IPS-NIHi11 (cell line): ENCODE data around the gene BSDC1.
"Not testable (repeated sequence)": the region's sequence is repeated elsewhere in the genome, so short reads cannot be mapped to it uniquely, and the experiment has no call there.

ENCODE experiments used
- DNase-seq: peaks from one replicate; pipeline ENCODE4 v3.0.0; 2012; ENCODE audit warnings: mixed read lengths, low spot score

Gene BSDC1

DNA sequence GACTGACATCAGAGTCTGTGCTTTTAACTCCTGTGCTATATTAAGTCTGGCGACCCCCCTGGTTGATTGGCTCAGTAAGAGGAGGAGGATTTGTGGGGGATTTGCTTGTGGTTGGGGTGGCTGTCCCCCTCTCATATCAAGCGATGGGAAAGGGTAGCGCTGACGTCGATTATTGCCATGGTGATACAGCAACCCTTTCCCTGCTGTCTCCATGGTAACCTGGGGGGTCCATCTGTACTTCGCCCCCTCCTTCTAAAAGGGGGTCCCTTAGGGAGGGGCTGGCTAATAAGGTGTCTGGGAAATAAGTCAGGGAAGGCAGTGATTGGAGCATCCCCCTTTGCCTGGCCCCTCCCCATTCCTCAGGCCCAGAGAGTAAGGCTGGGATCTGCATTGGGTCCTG lies 36.6 kb downstream of the BSDC1 start:
- DNase-seq: no peak

DNA sequence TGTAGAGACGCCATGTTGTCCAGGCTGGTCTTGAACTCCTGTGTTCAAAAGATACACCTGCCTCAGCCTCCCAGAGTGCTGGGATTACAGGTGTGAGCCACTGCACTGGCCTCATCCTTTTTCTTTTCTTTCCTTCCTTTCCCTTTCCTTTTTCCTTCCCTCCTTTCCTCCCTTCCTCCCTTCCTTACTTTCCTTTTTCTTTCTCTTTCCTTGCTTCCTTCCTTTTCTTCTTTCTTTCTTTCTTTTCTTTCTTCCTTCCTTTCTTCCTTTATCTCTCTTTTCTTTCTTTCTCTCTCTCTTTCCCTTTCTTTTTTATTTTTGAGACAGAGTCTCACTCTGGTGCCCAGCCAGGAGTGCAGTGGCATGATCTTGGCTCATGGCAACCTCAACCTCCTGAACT lies 37.8 kb downstream of the BSDC1 start:
- DNase-seq: no peak

DNA sequence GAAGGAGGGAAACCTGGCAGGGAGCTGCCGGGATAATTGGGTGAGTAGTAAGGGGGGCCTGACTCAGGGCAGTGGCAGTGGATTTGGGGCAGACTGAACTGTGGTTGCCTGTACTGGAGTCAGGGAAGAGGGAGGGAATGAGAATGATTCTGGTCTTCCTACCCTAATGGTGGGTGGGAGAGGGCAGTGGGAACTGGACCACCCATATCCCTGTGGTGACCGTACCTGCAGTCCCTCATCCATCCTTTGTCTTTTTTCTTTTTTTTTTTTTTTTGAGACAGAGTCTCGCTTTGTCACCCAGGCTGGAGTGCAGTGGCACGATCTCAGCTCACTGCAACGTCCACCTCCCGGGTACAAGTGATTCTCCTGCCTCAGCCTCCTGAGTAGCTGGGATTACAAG lies 38.5 kb downstream of the BSDC1 start:
- not testable (repeated sequence) for DNase-seq

DNA sequence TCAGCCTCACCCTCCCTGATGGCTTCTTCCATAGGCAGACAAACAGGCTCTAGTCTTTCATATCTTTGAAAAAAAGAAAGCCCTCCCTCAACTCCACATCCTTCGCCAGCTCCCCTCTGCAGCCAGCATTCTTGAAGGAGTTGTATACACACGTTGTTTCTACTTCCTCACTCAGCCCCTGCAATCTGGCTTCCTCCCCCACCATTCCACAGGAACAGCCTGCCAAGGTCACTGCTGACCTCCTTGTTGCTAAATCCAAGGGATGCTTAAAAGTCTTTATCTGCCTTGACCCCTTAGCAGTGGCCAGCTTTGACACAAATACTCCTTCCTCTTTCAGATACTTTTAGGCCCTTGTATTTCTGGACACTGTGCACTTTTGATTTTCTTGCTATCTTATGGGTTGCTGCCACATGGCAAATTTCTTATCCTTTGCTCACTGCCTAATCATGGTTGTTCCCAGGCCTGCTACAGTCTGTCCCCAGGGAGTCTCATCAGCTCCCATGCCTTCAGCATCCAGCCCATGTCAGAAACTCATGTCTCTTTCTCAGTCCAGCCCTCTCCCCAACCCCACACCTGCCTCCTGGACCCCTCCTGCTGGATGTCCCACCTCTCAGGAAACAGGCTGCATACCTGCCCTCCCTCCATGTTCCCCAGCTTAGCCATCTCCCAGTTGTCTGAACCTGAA lies 40.2 kb downstream of the BSDC1 start:
- DNase-seq: no peak

DNA sequence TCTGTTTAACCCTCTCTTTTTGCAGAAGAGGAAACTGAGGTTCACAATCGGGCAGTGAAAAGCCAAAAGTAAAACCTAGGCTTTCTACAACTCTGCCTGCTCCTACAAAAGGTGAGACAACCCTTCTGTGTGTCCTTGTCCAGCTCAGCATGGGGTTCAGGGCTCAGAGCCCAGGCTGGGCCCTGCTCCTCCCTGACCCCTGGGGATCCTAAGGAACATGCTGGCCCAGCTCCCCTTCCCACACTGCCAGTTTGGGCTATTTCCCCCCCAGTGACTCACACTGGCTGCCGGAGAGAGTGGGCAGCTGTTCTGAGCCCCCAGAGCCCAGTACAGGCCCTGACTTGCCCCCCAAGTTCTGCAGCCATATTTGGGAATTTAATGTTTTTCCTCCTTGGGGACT lies 40.8 kb downstream of the BSDC1 start:
- DNase-seq: no peak

DNA sequence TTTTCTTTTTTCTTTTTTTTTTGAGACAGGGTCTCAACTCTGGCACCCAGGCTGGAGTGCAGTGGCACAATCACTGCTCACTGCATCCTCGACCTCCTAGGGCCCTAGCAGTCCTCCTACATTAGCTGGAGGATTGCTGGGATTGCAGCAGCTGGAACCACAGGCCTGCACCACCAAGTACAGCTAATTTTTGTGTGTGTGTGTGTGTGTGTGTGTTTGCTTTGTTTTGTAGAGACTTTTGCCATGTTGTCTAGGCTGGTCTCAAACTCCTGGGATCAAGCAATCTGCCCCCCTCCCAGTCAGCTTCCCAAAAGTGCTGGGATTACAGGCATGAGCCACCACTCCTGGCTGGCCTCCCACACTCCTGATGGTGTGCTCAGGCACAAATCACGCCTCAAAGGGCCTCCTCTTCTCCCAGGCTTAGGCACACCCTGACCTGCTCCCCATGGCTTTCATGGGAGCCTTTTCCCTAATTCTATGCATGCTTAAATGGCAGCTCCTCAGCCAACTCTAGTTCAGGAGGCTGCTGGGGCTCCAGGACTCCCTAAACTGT lies 41.3 kb downstream of the BSDC1 start:
- no peak for DNase-seq

DNA sequence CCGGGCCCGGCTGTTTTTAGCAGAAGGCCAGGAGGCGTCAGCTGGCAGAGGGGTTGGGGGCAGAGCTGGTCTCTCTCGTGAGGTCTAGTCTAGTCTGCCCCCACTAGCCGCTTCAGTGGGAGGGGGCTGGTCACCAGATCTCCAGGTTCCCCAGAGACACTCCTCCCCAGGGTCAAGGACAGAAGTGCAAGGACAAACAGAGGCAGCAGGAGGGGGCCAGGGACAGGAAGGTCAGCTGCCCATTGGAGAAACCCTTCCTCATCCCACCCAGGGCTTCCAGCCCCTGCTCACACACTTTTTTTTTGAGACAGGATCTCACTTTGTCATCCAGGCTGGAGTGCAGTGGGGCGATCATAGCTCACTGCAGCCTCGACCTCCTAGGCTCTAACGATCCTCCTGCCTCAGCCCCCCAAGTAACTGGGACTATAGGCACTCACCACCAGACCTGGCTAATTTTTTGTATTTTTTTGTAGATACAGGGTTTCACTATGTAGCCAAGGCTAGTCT lies 41.9 kb downstream of the BSDC1 start:
- no peak for DNase-seq

DNA sequence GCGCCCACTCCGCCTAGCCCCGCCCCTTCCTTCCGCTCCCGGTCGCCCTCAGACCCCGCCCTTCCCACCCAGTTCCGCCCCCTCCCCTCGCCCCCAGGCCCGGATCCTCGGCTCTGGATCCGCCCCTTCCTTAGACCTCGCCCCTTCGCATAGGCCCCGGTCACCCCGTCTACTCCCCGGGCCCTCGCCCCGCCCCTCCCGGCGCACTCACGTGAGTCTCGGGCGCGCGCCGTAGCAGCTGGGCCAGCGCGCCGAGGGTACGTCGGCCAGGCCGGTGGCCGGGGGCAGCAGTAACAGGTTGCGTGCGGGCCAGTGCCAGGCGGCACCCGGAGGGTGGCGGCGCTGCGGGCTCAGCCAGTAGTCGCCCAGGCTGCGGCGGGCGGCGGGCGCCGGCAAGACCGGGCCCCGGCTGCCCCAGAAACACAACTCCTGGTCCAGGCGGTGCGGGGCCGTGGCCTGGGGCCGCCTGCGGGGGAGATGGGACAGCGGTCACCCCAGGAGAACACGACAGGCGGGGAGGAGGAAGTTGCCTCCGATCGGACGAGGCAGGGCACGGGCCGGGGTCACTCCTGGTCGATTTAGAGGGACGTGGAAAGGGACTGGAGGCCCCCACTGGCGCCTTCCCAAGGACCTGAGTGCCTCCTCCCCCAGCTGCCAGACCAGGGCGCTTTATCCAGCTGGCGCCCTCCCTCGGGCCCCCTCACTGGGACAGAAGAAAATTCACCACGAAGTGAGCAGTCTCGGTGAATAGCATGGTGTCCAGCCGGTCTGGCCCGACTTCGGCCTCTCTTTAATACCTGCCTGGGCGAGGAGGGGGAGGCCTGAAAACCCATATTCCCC lies 42.6 kb downstream of the BSDC1 start:
- peak; percentile 98 for DNase-seq

DNA sequence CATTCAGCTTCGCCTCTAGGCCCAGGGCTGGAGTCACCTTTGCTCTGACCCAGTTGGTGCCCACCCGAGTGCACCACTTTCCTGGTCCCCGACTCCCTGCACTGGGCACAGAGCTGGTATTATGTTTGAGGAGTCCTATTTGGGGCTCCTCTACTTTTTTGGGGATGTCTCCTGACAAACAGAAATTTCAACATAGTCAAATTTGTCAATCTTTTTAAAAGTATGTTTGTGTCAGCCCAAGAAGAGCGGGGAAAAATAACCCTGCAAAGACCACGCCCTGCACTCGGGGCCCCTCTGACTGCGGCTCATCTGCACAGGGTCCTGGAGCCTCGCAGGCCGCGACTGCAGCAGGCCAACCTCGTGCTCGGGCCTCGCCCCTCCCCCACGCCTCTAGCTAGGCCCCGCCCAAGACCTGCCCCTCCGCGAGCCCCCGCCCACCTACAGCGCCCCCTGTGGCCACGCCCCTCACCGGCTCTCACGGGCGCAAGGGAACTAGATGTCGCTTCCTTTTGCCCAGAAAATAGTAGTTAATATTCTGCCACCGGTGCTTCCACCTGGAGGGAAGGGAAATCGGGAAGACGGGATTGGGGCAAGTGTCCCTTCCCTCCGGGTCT lies 43.3 kb downstream of the BSDC1 start:
- DNase-seq: peak; percentile 93

DNA sequence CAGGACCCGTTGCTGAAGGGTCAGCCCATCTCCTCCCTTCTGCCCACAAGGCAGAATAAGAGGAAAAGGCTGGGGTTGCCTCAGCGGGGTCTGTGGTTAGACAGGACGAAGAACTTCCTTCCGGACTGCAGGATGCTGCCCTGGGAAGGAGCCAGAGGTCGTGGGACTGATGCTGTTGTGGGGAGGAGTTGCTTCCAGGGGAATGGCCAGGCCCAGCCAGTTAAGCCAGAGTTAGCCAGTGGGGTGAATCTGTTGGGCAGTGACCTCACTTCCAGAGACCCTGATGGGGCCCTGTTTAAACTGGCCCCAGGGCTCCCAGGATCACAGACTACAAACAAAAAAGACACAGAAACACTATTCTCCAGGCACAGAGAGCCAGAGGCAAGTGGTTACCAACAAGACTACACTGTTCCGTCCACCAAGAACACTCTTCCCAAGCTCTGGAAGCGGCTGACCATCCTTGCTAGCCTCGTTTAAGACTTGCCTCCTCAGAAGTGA lies 45.0 kb downstream of the BSDC1 start:
- DNase-seq: no peak

DNA sequence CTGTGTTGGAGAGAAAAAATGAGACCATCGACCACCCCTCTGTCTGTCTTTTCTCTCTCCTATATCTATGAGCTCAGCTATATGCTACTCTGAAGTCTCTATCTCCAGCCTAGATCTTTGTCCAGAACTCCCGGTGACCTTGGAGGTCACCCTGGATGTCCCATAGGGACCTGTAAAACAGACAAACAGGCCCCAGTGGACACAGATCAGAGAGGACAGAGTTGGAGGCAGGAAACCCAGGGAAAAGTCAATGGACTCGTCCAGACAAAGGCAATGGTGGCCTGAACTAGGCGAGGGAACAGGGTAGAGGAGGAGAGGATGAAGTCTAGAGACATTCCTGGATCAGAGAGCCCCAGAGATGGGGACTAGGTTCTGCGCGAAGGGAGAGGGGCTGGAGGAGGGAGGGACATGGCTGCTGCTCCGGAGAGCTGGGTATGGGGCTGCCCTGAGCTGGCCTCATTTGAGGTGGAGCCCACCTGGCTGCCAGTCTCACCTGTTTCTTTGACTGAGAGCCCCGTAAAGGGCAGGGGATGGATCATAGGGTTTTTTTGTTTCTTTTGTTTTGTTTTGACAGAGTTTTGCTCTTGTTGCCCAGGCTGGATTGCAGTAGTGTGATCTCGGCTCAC lies 47.6 kb downstream of the BSDC1 start:
- DNase-seq: no peak

DNA sequence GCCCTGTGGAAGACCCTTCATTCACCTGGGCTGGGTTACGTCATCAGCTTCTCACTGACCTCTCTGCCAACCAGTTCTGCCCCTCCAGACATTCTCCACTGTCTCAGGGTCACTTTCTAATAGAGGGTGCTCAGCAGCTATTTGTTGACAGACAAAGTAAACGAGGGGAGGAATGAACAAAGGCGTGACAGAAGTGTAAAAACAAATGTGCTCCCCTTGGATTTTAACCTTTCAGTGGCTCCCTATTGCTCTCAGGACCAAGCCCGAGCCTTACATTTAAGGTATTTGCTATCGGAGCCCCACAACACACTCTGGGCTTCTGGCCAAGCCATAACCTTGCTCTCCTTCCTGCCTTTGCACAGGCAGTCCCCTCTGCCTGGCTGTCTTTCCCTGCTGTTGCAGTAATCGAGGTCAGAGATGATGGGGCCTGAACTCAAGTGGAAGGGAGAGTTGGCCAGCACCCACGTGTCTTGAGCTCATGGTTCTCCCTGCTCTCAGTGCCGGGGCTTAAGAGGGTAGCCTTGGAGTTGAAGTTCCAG lies 48.9 kb downstream of the BSDC1 start:
- DNase-seq: no peak

DNA sequence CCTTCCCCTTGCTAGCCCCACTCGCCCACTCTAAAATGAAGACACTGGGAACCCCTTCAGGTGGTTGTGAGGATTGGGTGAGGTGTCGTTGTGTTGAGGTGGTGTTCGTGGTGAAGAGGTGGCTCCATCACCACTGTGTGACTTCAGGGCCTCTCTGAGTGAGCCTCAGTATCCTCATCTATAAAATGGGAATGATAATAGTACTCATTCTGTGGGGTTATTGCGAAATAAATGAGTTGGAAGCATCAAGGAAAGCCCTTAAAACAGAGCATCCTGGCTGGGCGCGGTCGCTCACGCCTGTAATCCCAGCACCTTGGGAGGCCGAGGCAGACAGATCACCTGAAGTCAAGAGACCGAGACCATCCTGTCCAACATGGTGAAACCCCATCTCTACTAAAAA lies 51.5 kb downstream of the BSDC1 start:
- DNase-seq: no peak

DNA sequence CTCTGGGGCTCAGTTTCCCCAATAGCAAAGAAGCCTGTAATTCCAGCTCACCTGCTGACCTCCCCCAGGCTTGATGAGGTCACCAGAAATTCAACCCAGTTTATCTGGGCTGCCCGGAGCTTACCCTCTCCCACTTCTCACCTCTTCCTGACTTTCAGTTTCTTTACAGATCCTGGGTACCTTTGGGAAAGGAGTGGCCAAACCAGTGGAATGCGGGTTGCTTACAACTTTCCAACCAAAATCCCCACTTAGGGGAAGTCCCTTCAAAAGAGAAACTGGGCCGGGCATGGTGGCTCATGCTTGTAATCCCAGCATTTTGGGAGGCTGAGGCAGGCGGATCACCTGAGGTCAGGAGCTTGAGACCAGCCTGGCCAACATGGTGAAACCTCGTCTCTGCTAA lies 52.3 kb downstream of the BSDC1 start:
- DNase-seq: no peak

DNA sequence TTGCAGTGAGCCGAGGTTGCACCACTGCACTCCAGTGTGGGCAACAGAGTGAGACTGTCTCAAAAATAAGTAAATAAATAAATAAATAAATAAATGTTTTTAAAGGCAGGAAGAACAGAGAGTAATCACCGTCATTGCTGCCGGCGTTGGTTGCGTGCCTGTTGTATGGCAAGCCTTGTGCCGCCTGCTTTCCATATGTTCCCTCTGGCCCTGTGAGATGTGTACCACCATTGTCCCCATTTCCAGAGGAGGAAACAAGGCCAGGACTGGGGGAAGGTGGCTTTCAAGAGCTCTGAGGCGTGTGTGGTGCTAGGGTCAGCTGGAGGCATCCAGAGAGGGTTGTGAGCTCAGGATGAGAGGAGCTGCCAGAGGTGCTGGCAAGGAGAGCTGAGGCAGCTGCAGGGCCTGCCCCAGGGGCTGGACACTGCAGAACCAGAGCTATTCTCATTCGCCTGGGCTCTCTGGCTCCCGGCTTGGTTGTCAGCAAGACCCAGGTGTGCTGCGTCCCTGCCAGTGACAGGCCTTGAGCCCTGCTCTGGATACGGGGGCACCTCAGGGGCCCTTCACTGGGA lies 53.0 kb downstream of the BSDC1 start:
- no peak for DNase-seq

DNA sequence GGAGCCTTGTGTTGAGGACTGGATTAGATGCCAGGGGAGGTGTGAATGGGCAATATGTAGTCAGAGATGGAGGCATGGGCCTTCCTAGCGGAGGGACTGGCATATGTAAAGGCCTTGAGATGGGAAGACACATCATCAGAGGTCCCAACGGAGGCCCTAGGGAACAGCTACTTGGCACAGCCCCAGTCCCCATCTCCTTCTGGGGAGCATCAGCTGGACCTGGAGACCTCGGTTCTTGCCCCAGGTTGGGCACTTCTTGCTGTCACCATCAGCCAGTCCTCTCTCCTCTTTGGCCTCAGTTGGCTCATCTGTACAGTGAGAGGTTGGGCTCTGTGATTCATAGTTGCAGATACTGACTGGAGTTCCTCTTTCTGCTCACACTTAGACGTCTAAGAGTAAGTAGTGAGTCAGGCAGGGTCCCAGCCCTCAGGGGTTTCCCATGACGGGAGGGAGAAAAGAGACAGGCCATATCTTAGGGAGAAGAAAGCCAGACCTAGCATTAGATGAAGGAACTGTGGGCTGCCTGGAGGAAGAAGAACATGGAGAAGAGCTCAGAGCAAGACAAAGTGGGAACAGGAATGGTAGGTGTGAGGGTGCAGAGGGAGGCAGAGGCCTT lies 54.8 kb downstream of the BSDC1 start:
- DNase-seq: no peak

DNA sequence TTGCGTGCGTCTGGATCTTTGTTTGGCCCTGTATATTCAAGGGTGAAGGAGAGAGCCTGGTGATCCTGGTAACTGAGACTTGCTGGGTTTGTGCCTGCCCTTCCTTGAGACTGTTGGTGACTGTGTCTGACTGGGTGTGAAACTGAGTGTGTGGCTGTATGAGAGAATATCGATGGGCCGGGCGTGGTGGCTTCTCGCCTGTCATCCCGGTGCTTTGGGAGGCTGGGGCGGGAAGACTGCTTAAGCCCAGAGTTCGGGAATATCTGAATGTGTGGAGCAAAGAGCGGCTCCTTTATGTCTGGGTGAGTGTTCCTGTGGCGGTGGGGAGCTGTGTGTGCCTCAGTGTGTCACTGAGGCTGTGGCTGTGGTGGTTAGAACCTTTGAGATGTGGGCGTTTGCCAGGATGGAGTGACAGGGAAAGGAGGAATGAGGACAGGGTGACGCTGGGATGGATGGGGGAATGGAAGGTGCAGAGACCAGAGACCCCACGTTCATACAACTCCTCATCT lies 55.5 kb downstream of the BSDC1 start:
- no peak for DNase-seq

DNA sequence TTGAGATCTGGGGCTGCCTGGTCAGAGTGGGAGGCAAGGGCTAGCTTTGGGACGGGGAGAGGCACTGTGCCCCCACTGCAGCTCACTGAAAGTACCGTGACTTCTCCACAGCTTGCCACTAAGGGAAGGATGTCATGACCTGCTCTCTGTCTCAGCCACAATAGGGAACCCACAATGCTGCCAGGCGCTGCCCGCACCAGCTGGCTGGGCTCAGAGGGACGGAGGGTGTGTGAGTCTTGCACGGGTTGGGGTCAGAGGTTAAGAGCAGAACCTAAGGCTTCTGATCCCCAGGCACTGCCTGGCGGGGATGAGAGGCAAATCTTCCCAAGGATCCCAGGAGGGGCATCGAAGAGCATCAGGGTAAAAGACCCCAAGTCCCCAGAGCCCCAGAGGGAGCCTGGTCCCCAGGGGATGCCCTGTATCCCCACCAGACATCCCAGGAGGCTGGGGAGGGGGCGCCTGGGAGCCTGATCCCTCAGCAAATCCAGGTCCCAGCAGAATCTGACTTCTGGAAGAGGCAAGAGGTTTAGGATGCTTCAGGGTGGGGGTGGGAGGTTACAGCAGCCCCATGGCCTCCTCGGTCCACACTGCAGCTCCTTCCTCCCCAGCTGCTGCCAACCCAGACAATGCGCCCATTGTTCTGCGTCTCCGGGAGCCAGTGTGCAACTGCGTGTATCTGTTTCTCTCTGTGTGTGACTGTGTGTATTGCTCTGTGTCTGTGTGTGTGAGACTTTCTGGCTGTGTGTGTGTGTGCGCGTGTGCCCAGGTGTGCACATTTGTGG lies 56.2 kb downstream of the BSDC1 start:
- DNase-seq: no peak

DNA sequence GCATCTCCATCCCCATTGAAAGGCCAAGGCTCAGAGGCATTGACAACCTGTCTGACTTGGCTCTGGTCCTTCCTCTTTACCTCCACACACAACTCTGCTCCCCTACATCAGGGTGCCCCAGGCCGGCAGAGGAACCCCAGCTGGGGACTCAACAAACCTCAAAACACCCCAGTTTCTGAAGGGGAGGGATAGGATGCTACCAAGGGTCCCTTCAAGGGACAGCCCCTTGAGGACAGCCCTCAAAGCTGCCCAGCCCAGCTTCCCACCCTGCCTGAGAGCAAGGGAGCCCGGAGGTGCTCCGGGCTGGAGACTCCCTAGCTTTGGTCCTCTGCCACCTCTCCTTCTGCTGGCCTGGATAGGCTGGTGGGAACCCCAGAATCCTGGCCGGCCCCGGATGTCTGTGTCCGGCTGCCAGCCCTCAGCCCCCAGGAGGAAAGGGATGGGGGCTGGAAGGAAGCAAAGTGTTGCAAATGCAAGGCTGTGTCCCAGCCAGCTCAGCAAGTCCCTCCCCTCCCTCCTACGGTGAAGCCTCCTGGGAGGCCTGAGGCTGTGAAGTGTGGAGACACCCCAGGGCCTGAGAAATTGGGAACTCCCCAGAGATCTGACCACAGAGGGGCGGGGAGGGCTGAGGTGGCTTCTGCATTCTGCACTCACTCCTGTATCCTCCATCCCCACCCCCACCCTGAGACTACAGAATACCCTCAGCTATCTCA lies 57.1 kb downstream of the BSDC1 start:
- DNase-seq: no peak
